ENCODE measurements around the gene SRRT. TPM values are rescaled to one million over a fixed set of nuclear protein-coding genes. Genes with fewer than 3 reads are reported as not detected.

Gene SRRT
- total RNA-seq, 1 donor from 2014 or later: 25.1 TPM

- Histone ChIP-seq H3K27me3 (ENCODE audit: control insufficient read depth in 3 of 3, insufficient read depth in 3 of 3, low read length in 3 of 3) (peaks cover 0 to 12% (median 0%) of the 10 kb centered on the region in 3 donors), H3K9me3 (ENCODE audit: control insufficient read depth in 3 of 3, low read length in 3 of 3) (no peaks in the 10 kb centered on the region), H3K27ac (ENCODE audit: low read depth, low read length) (peak overlapping the region; percentile 91), H3K4me3 (ENCODE audit: low read length in 3 of 3) (peak overlapping the region; percentile 71 to 78 (median 73)), H3K36me3 (ENCODE audit: control insufficient read depth in 3 of 3, insufficient read depth in 3 of 3, low read length in 3 of 3) (peaks cover 4 to 7% (median 6%) of the 10 kb centered on the region in 3 donors), H3K9ac (ENCODE audit: low read depth in 1 of 3, low read length in 3 of 3) (peak overlapping the region; percentile 82 to 86 (median 86)), H3K4me1 (ENCODE audit: control insufficient read depth in 3 of 3, insufficient read depth in 3 of 3, low read length in 3 of 3) (peaks cover 11 to 30% (median 18%) of the 10 kb centered on the region in 3 donors)
Observed at GRCh38 chr7:100865938-100866728, 8.8 kb upstream of the SRRT start.

GRCh38 chr7:100866729-100867039 lies 8.2 kb upstream of the SRRT start:
- H3K4me3 ChIP-seq (ENCODE audit: low read length in 3 of 3): peak overlapping the region; percentile 71 to 78 (median 73)
- peaks cover 0 to 12% (median 0%) of the 10 kb centered on the region in 3 donors for H3K27me3 ChIP-seq (ENCODE audit: control insufficient read depth in 3 of 3, insufficient read depth in 3 of 3, low read length in 3 of 3)
- peaks cover 11 to 30% (median 18%) of the 10 kb centered on the region in 3 donors for H3K4me1 ChIP-seq (ENCODE audit: control insufficient read depth in 3 of 3, insufficient read depth in 3 of 3, low read length in 3 of 3)
- peak overlapping the region; percentile 91 for H3K27ac ChIP-seq (ENCODE audit: low read depth, low read length)
- H3K36me3 ChIP-seq (ENCODE audit: control insufficient read depth in 3 of 3, insufficient read depth in 3 of 3, low read length in 3 of 3): peaks cover 7 to 8% (median 7%) of the 10 kb centered on the region in 3 donors
- H3K9me3 ChIP-seq (ENCODE audit: control insufficient read depth in 3 of 3, low read length in 3 of 3): no peaks in the 10 kb centered on the region
- peak overlapping the region; percentile 82 to 86 (median 86) for H3K9ac ChIP-seq (ENCODE audit: low read depth in 1 of 3, low read length in 3 of 3)

- peaks cover 11 to 30% (median 18%) of the 10 kb centered on the region in 3 donors for H3K4me1 ChIP-seq (ENCODE audit: control insufficient read depth in 3 of 3, insufficient read depth in 3 of 3, low read length in 3 of 3)
- peaks cover 7 to 10% (median 7%) of the 10 kb centered on the region in 3 donors for H3K36me3 ChIP-seq (ENCODE audit: control insufficient read depth in 3 of 3, insufficient read depth in 3 of 3, low read length in 3 of 3)
- peak within 1 kb of the TSS; percentile 91 for H3K27ac ChIP-seq (ENCODE audit: low read depth, low read length)
- H3K4me3 ChIP-seq (ENCODE audit: low read length in 3 of 3): peak within 1 kb of the TSS; percentile 73 to 78 (median 77)
- H3K9ac ChIP-seq (ENCODE audit: low read depth in 1 of 3, low read length in 3 of 3): peak within 1 kb of the TSS; percentile 82 to 86 (median 86)
- H3K9me3 ChIP-seq (ENCODE audit: control insufficient read depth in 3 of 3, low read length in 3 of 3): no peaks in the 10 kb centered on the region
- H3K27me3 ChIP-seq (ENCODE audit: control insufficient read depth in 3 of 3, insufficient read depth in 3 of 3, low read length in 3 of 3): peaks cover 0 to 12% (median 0%) of the 10 kb centered on the region in 3 donors
Observed at GRCh38 chr7:100867040-100867775, 7.7 kb upstream of the SRRT start, which contains the start of gene TRIP6. Gene TRIP6 (plus strand): TSS chr7:100867387. CDS start chr7:100867498, 111 bp downstream.

GRCh38 chr7:100867776-100868485 lies 7.0 kb upstream of the SRRT start:
- H3K4me1 ChIP-seq (ENCODE audit: control insufficient read depth in 3 of 3, insufficient read depth in 3 of 3, low read length in 3 of 3): peaks cover 11 to 30% (median 18%) of the 10 kb centered on the region in 3 donors
- H3K27me3 ChIP-seq (ENCODE audit: control insufficient read depth in 3 of 3, insufficient read depth in 3 of 3, low read length in 3 of 3): peaks cover 0 to 12% (median 0%) of the 10 kb centered on the region in 3 donors
- H3K27ac ChIP-seq (ENCODE audit: low read depth, low read length): peak overlapping the region; percentile 91
- H3K9me3 ChIP-seq (ENCODE audit: control insufficient read depth in 3 of 3, low read length in 3 of 3): no peaks in the 10 kb centered on the region
- H3K9ac ChIP-seq (ENCODE audit: low read depth in 1 of 3, low read length in 3 of 3): peak overlapping the region; percentile 82 to 86 (median 86)
- H3K4me3 ChIP-seq (ENCODE audit: low read length in 3 of 3): peak overlapping the region; percentile 73 to 78 (median 77)
- peaks cover 10 to 15% (median 11%) of the 10 kb centered on the region in 3 donors for H3K36me3 ChIP-seq (ENCODE audit: control insufficient read depth in 3 of 3, insufficient read depth in 3 of 3, low read length in 3 of 3)

- no peaks in the 10 kb centered on the region for H3K9me3 ChIP-seq (ENCODE audit: control insufficient read depth in 3 of 3, low read length in 3 of 3)
- H3K9ac ChIP-seq (ENCODE audit: low read depth in 1 of 3, low read length in 3 of 3): peak overlapping the region in 2 of 3 donors; percentile 95 to 96
- peaks cover 24 to 39% (median 36%) of the 10 kb centered on the region in 3 donors for H3K4me1 ChIP-seq (ENCODE audit: control insufficient read depth in 3 of 3, insufficient read depth in 3 of 3, low read length in 3 of 3)
- peak overlapping the region; percentile 92 to 97 (median 94) for H3K4me3 ChIP-seq (ENCODE audit: low read length in 3 of 3)
- H3K27ac ChIP-seq (ENCODE audit: low read depth, low read length): peak overlapping the region; percentile 92
- H3K36me3 ChIP-seq (ENCODE audit: control insufficient read depth in 3 of 3, insufficient read depth in 3 of 3, low read length in 3 of 3): peaks cover 17 to 19% (median 19%) of the 10 kb centered on the region in 3 donors
- H3K27me3 ChIP-seq (ENCODE audit: control insufficient read depth in 3 of 3, insufficient read depth in 3 of 3, low read length in 3 of 3): no peaks in the 10 kb centered on the region
Observed at GRCh38 chr7:100873599-100874299, 1.2 kb upstream of the SRRT start.

- Histone ChIP-seq H3K4me3 (ENCODE audit: low read length in 3 of 3) (peak overlapping the region; percentile 92 to 97 (median 94)), H3K27me3 (ENCODE audit: control insufficient read depth in 3 of 3, insufficient read depth in 3 of 3, low read length in 3 of 3) (no peaks in the 10 kb centered on the region), H3K36me3 (ENCODE audit: control insufficient read depth in 3 of 3, insufficient read depth in 3 of 3, low read length in 3 of 3) (peaks cover 19 to 23% (median 21%) of the 10 kb centered on the region in 3 donors), H3K9me3 (ENCODE audit: control insufficient read depth in 3 of 3, low read length in 3 of 3) (no peaks in the 10 kb centered on the region), H3K4me1 (ENCODE audit: control insufficient read depth in 3 of 3, insufficient read depth in 3 of 3, low read length in 3 of 3) (peaks cover 24 to 39% (median 38%) of the 10 kb centered on the region in 3 donors), H3K9ac (ENCODE audit: low read depth in 1 of 3, low read length in 3 of 3) (peak overlapping the region; percentile 95 to 96 (median 95)), H3K27ac (ENCODE audit: low read depth, low read length) (peak overlapping the region; percentile 92)
Observed at GRCh38 chr7:100874300-100874576, 665 bp upstream of the SRRT start.

GRCh38 chr7:100875356-100875751 lies 451 bp downstream of the SRRT start:
- Histone ChIP-seq H3K9ac (ENCODE audit: low read depth in 1 of 3, low read length in 3 of 3) (peak overlapping the region; percentile 88 to 96 (median 89)), H3K36me3 (ENCODE audit: control insufficient read depth in 3 of 3, insufficient read depth in 3 of 3, low read length in 3 of 3) (peaks cover 24 to 28% (median 26%) of the 10 kb centered on the region in 3 donors)

GRCh38 chr7:100878013-100878412 lies 3.1 kb downstream of the SRRT start:
- Histone ChIP-seq H3K9ac (ENCODE audit: low read depth in 1 of 3, low read length in 3 of 3) (peak overlapping the region in 1 of 3 donors; percentile 14), H3K36me3 (ENCODE audit: control insufficient read depth in 3 of 3, insufficient read depth in 3 of 3, low read length in 3 of 3) (peaks cover 31 to 37% (median 35%) of the 10 kb centered on the region in 3 donors), H3K27ac (ENCODE audit: low read depth, low read length) (no peak overlapping the region), H3K4me3 (ENCODE audit: low read length in 3 of 3) (no peak overlapping the region), H3K9me3 (ENCODE audit: control insufficient read depth in 3 of 3, low read length in 3 of 3) (no peaks in the 10 kb centered on the region), H3K4me1 (ENCODE audit: control insufficient read depth in 3 of 3, insufficient read depth in 3 of 3, low read length in 3 of 3) (peaks cover 24 to 43% (median 42%) of the 10 kb centered on the region in 3 donors), H3K27me3 (ENCODE audit: control insufficient read depth in 3 of 3, insufficient read depth in 3 of 3, low read length in 3 of 3) (no peaks in the 10 kb centered on the region)

More at GRCh38 chr7:100875356-100875751, 451 bp downstream of the SRRT start:
- Histone ChIP-seq H3K9me3 (ENCODE audit: control insufficient read depth in 3 of 3, low read length in 3 of 3) (no peaks in the 10 kb centered on the region), H3K4me3 (ENCODE audit: low read length in 3 of 3) (peak overlapping the region; percentile 92 to 97 (median 94)), H3K4me1 (ENCODE audit: control insufficient read depth in 3 of 3, insufficient read depth in 3 of 3, low read length in 3 of 3) (peaks cover 24 to 43% (median 42%) of the 10 kb centered on the region in 3 donors), H3K27me3 (ENCODE audit: control insufficient read depth in 3 of 3, insufficient read depth in 3 of 3, low read length in 3 of 3) (no peaks in the 10 kb centered on the region), H3K27ac (ENCODE audit: low read depth, low read length) (peak overlapping the region; percentile 92)

- H3K36me3 ChIP-seq (ENCODE audit: control insufficient read depth in 3 of 3, insufficient read depth in 3 of 3, low read length in 3 of 3): peaks cover 37 to 43% (median 38%) of the 10 kb centered on the region in 3 donors
- H3K9me3 ChIP-seq (ENCODE audit: control insufficient read depth in 3 of 3, low read length in 3 of 3): no peaks in the 10 kb centered on the region
- H3K9ac ChIP-seq (ENCODE audit: low read depth in 1 of 3, low read length in 3 of 3): peak overlapping the region in 2 of 3 donors; percentile 14 to 40
- H3K4me1 ChIP-seq (ENCODE audit: control insufficient read depth in 3 of 3, insufficient read depth in 3 of 3, low read length in 3 of 3): peaks cover 24 to 42% (median 42%) of the 10 kb centered on the region in 3 donors
- peak overlapping the region; percentile 36 for H3K27ac ChIP-seq (ENCODE audit: low read depth, low read length)
- H3K27me3 ChIP-seq (ENCODE audit: control insufficient read depth in 3 of 3, insufficient read depth in 3 of 3, low read length in 3 of 3): no peaks in the 10 kb centered on the region
- H3K4me3 ChIP-seq (ENCODE audit: low read length in 3 of 3): no peak overlapping the region
Observed at GRCh38 chr7:100878685-100879084, 3.8 kb downstream of the SRRT start.
